ENCODE results near the gene GPS1.

The GPS1 gene

DNA sequence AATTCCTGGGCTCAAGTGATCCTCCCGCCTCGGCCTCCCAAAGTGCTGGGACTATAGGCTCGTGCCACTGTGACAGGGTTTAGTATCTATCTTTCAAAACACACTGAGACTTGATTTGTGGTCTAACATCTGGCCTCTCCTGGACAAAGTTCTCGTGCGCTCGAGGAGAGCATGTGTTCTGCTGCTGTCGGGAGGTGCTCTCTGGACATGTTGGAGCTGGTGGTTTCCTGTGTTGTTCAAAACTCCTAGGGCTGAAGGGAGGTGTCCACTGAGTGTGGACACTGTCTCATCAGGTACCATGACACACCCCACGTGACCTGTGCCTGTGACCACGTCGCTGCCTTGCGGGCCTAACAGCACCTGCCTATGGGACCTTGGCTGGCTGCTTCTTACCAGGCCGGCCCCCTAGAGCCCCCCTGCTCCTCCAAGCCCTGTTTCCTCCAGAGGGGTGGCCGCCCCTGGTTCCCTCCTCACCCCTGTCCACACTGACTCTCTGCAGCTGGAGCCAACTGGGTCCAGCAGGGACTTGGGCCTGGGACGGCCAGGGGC is 5.7 kb upstream of the GPS1 start:
- no peak for DNase-seq (ENCODE audit: low read depth in 2 of 2)

DNA sequence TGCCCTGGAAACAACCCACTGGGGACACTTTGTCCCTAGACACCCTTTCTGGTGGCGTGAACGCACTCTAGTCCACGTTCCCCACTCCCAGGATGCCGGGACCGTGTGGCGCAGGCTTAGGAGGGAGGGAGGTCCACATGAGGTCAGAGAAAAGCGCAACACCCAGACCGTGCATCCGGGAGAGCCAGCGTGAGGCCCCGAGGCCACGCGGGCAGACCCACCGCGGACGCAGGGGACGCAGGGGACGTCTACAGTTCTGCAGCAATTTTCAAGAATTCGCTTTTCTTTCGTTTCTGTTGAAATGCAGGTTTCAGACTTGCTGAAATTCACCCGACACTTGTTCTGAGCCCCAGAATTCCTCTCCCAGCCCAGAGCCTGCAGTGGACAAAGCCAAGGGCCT is 4.8 kb upstream of the GPS1 start:
- DNase-seq (ENCODE audit: low read depth in 2 of 2), result no peak

DNA sequence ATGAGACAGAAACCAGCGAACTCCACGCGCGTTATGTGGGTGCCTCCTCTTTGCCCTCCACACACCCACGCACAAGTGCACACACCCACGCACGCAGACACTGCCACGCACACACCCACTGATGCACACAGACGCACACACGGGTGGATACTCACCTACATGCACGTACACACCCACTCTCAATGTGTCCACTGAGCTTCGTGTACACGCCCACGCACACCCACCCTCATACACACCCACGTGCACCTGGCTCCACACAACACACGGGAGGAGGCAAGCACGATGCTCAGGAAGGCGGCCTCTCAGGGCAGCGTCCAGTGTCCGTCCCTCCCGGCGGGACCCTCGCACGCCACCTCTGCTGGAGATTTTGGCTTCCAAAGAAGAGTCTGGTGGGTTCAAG is 4.3 kb upstream of the GPS1 start:
- no peak for DNase-seq (ENCODE audit: low read depth in 2 of 2)

DNA sequence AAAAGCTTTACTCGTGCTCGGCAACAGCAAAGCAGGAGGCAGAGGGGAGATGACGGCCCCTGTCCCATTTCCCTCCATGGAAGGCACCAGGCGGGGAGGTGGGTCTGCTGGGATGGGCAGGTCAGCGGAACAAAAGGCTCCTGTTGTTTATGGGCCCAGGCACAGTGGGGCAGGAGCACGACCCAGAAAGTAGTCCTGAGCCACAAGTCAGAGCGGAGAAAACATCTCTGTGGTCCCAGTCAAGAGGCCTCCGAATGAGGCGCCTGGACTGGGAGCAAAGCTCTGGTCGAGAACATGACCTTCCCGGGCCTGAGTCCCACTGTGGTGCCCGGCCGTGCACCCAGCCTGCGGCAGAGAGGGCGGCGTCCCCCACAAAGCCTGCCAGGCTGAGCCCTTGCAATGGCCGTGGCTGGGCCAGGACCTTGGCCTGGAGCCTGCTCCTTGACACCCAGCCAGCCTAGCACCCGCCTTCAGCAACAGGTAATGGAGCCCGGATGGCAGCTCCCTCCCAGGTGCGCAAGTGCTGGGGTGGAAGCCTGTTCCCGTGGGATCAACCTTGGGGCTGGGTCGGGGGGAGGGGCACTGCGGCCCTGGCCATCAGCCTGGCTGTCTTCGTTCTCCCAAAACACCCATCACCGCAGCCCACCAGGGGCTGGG is 3.7 kb upstream of the GPS1 start:
- no peak for DNase-seq (ENCODE audit: low read depth in 2 of 2)

DNA sequence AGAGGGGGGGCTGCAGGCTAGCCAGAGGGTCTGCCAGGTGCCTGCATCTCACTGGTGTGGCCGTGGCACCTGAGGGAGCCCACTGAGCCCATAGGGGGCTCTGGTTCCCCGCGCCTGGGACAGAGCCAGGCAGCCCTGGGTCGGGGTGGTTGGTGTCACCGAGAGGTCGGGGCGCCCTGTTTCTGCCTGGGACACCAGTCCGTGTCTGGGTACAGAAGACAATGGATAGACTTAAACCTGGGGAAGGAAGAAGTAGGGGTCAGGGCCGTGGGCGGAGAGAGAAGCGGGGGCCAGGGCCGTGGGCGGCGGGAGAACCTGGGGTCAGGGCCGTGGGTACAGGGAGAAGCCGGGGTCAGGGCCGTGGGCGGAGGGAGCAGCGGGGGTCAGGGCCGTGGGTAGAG is 3.1 kb upstream of the GPS1 start:
- no peak for DNase-seq (ENCODE audit: low read depth in 2 of 2)

DNA sequence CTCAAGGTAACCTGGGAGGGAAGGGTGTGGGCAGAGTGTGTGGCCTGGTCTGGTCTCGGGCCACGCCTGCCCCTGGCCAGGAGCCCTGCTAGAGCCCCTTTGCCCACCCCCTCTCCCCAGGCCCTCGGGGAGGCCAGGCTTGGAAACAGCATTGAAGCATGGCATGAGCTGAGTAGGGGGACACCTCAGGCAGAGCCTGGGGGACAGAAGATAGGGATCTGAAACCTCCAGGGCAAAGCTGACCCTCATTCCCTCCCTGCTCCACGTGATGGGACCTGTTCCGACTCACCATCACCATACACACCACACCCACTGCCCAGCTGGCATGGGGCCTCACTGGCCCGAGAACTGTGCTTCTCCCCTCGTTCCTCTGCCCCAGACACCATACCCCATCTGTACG is 2.6 kb upstream of the GPS1 start:
- DNase-seq (ENCODE audit: low read depth in 2 of 2), result no peak

DNA sequence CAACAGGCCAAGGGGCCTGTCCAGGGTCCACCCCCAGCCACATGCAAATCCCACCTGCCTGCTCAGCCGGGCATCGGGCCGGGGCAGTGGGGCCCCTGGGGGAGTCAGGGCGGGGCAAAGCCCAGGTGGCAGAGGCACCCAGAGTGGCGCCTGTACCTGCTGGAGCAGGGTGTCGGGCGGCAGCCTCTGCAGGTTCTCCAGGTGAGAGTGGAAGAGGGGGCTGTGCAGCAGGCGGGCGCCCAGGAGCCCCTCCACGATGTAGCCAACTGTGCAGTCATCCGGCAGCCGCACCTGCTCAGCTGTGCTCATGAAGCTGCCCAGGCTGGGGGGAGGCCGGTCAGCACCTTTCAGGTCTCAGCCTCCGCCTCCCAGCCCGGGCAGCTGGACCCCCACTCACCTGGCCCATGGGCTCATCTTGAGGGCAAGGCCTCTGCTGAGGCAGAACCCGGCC is 2.2 kb upstream of the GPS1 start:
- no peak for DNase-seq (ENCODE audit: low read depth in 2 of 2)

DNA sequence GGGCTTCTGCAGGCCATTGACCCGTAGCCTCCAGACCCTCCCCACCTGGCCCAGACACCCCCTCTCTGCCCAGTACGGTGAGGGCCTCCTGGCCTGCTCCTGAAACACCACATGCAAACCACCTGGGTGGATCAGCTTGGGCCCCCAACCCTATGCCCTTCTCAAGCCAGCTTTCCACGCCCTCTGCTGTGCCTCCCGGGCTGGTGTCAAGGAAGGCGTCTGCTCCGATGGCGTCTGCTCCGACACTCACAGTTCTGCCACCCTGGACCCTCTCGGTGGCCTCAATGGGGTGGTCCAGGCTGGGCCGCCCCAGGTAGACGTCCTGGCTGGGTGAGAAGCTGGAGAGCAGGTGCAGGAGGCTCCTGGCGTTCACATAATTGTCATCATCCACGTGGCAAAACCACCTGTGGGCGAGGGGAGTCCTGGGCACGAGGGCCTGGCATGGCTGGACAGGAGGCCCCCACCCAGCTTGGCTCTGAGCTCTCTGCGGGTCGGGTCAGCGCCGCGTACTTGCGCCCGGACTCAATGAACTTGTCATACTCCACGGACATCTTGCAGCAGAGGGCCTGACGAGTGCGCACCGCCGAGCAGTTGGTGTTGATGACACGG is 1.4 kb upstream of the GPS1 start:
- DNase-seq (ENCODE audit: low read depth in 2 of 2), result no peak

DNA sequence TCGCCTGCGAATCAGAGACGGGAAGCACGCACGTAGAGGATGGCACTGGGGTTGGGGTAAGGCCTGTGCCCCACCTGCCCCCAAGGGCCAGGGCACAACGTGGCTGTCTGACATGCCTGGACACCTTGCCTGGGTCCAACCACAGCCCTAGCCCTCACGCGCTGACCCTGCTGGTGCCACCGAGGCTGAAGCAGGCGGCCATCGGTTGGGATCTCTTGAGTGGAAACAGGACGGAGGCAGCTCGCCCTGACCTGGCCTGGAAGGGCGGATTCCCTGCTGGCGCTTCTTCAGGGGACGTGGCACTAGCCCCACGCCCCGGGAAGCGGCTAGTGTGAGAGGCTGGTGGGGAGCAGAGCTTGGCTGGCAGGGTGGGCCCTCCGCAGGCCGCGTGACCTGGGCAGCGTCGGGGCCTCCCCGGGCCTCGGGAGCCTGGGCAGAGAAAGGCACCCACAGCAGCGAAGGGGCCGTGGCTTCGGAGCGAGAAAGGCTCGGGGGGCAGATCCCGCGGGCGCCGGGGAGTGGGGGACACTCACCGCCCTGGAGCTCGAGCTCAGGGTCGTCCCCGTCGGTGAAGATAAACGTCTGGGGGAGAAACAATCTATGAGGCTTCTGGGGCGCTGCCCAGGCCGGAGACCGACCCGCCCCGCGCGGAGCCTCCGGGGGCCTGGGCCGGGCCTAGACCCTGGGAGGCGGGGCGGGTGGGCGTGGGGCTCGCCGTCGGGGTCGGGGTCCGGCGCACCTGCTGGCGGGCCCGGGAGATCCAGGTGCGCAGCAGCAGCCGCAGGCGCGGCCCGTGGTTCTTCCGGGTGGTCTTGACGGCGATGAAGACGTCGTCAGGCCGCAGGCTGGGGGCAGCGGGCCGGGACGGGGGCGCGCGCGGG is 697 bp upstream of the GPS1 start:
- DNase-seq (ENCODE audit: low read depth in 2 of 2), result no peak

DNA sequence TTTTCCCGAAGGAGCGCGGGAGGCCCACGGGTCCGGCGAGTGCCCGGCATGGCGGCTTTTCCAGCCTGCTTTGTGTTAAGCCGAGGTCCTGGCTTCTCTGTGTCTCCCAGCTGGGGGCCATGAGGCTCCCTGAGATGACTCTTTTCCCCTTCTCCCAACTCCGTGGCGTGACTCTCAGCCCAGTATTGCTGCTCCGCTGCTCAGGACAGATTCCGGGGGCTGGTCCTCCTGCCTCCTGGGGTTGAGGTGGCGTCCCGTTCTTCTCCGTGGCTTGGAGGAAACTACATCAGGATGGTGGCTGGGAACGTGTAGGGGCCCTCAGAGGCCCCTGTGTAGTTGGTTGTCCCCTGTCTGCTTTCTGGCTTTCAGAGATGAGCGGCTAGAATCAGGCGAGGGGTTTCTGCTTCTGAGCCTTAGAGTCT is 951 bp downstream of the GPS1 start:
- no peak for DNase-seq (ENCODE audit: low read depth in 2 of 2)

DNA sequence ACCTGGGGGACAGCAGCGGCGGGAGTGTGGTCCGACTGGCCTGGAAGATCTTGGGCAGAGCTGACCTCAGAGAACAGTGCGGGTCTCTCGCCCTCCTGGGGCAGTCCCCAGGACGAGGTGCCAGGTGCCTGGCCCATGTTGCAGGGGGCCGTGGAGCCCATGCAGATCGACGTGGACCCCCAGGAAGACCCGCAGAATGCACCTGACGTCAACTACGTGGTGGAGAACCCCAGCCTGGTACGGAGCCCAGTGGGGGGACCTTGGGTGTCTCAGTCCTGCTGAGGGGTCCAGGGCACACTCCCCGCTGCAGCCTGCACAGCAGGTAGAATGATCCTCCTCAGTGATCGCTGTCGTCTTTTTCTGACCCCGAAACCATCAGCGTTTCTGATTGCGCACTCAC is 1.4 kb downstream of the GPS1 start:
- no peak for DNase-seq (ENCODE audit: low read depth in 2 of 2)

DNA sequence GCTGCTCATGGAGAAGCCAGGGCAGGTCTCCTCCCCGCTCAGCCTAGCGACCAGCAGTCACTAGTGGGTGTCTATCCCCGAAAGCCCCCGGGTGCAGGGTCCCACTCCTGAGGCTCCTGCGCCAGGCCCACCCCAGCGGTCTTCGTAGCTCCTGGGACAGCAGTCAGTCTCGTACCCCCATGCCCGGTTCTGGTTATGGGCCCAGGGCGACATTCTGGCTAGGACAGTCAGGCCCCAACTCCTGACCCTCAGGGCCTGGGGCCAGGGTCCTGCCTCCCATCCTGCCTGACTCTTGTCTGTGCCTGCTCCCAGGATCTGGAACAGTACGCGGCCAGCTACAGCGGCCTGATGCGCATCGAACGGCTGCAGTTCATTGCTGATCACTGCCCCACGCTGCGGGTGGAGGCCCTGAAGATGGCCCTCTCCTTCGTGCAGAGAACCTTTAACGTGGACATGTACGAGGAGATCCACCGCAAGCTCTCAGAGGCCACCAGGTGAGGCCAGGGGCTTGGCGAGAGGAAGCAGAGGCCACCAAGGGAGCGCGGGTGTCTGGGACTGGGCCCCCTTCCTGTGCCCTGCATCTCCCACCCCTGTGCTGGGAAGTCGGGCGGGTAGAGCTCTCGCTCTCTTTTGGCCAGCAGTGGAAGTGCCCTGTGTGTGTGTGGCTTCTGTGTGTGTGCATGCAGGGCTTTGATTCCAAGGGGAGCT is 2.0 kb downstream of the GPS1 start:
- no peak for DNase-seq (ENCODE audit: low read depth in 2 of 2)

DNA sequence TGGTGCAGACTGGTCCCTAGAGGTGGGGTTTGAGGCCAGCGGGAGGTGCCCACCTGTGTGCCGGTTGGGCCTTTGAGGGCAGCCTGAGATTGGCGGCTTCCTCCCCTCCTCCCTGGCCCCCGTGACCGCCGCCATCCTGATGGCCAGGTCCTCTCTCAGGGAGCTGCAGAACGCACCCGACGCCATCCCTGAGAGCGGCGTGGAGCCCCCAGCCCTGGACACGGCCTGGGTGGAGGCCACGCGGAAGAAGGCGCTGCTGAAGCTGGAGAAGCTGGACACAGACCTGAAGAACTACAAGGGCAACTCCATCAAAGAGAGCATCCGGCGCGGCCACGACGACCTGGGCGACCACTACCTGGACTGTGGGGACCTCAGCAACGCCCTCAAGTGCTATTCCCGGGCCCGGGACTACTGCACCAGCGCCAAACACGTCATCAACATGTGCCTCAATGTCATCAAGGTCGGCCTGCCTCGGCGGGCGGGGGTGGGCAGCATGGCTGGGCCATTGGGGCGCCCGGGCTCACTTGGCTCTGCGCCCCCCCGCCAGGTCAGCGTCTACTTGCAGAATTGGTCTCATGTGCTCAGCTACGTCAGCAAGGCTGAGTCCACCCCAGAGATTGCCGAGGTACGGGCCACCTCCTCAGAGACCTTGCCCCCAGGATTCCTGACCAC is 2.8 kb downstream of the GPS1 start:
- DNase-seq (ENCODE audit: low read depth in 2 of 2), result no peak

DNA sequence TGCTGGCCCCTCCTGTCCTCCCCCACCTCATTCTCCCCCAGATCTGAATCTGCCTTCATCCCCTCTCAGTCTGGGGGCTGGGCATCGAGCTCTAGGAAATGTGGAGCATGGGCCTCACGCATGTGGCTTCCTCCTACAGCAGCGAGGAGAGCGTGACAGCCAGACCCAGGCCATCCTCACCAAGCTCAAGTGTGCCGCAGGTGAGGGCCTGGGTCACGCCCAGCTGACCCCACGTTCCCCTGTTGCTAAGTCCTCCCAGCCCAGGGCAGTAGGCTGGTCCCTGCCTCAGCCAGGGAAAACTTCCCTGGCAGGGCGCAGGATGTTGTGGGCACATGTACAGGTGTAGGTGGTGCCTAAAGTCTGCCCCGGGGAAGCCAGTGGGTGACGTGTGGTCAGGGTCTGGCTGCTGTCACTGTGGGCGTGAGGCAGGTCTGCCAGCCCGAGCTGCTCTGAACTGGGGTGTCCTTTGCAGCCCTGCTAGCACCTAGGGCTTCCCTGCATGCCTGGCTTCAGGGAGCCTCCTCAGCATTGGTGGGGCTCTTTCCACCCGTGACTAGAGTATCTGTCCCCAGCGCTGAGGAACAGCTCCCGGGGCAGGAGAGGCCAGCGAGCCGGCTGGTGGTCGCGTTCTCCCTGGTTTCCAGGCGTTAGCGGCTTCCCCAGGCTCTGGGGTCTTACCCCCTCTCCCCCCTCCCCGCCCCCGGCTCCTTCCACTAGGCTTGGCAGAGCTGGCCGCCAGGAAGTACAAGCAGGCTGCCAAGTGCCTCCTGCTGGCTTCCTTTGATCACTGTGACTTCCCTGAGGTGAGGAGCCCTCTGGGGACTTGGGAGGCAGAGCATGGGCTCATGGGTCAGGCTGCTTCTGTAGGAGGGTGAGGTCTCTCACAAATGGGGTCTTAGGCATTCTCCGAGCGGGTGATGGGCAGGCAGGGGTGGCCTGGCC is 3.6 kb downstream of the GPS1 start:
- DNase-seq (ENCODE audit: low read depth in 2 of 2), result no peak

DNA sequence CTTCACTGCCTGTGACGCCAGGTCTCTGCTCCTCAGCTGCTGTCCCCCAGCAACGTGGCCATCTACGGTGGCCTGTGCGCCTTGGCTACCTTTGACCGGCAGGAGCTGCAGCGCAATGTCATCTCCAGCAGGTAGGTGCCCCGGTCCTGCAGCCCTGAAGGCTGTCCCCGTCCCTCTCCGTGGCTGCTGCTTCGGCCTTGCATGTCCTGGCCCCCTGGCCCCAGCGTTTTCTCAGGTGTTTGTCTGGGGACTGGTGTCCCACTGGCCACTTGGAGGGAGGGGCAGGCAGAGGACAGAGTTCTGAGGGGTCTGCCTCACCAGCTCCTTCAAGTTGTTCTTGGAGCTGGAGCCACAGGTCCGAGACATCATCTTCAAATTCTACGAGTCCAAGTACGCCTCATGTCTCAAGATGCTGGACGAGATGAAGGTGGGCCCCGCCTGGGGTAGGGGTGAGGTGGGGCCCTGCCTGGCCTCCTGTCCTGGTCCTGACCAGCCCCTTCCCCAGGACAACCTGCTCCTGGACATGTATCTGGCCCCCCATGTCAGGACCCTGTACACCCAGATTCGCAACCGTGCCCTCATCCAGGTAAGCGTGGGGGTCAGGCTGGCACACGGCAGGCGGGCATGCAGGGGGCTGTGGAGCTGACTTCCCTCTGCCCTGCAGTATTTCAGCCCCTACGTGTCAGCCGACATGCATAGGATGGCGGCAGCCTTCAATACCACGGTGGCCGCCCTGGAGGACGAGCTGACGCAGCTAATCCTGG is 4.4 kb downstream of the GPS1 start:
- no peak for DNase-seq (ENCODE audit: low read depth in 2 of 2)

DNA sequence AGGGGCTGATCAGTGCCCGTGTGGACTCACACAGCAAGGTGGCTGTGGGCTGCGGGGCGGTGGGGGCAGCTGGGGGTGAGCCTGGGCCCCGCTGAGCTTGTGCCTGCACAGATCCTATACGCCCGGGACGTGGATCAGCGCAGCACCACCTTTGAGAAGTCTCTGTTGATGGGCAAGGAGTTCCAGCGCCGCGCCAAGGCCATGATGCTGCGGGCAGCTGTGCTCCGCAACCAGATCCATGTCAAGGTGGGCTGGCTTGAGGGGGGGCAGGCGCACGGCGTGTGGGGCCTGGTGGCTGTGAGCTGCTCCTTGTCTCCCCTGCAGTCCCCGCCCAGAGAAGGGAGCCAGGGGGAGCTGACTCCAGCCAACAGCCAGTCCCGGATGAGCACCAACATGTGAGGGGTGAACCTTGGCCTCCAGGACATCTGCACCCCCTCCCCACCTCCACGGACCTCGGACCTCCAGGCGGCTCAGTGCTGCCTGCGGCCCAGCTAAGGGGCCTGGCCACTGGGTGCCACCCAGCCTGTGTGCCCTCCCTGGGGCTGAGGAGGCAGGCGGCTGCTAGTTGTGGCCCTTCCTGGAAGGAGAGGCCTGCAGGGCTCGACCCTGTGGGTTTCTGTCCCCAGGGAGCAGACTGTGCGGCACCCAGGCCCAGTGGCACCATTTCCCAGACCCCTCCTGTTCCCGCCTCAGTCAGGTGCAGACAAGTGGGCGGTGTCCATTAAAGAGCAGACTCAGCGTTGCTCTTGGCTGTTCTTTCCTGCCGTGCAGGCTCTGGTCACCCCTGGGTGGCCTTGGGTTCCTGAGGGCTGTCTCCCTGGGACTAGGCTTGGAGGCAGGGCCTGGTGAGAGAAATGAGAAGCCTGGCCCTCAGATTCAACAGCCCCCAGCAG is 5.3 kb downstream of the GPS1 start:
- no peak for DNase-seq (ENCODE audit: low read depth in 2 of 2)

DNA sequence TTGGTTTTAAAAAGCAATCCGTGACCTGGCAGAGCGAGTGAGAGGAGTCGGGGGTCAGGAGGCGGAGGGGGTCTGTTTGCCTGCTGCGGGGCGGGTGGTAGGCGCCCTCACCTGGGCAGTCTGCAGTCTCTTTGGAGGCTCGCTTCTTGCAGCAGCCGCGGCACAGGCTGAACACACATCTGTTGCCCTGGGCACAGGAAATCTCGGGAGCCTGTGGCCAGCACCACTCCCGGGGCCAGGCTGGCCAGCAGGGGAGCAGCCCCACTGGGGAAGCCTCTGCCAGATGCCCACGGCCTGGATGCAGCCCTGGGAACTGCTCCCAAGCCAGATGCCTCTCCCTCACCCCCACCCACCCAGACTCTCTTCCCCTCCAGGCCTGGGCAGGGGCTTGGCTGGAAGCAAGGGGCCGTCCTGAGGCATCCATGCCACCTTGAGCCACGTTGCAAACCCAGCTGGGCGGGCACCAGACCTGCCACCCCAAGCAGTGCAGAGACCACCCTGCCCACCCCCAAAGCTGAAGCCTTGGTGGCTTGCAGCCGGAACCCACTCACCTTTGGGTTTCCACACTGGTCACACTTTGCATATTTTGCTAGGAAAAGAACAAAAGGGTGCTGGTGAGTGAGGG is 6.6 kb downstream of the GPS1 start:
- no peak for DNase-seq (ENCODE audit: low read depth in 2 of 2)

DNA sequence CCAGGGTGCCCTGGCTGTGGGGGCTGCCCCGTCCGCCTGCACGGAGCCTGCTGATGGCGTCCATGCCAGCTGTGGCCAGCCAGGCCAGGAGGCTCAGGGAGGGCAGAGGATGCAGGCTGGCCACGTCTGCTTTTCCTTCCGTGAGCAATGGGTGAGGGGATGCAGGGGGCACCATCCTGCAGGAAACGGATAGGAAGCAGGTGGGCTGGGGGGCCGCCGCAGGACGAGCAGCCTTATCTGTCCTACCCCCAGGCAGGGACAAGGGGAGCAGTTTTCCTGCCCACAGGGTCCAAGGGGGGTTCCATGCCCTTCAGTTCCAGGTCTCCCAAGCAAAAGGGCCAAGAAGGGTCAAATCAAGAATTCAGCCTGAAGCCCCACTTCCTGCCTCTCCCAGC is 7.2 kb downstream of the GPS1 start:
- no peak for DNase-seq (ENCODE audit: low read depth in 2 of 2)
